Stimulated activated CD8-positive, alpha-beta memory T cell treated with anti-CD3 and anti-CD28 coated beads, Interleukin-15, amount 100 ng/mL, for 48 hours (primary cell): Measurements from ENCODE around the gene GATAD2B.
"Not testable (repeated sequence)": the region's sequence is repeated elsewhere in the genome, so short reads cannot be mapped to it uniquely, and the experiment has no call there.

Source experiments
- DNase-seq, 2 donors: peaks; one replicate each; pipeline ENCODE4 v3.0.0-alpha.2; 2020; ENCODE audit warnings: low read depth in 2 of 2

GATAD2B gene

GRCh38 chr1:153888533-153888932 lies 34.2 kb downstream of the GATAD2B start:
- DNase-seq: no peak

- DNase-seq: no peak
These were observed 36.6 kb downstream of the GATAD2B start for GRCh38 chr1:153886127-153886526.

GRCh38 chr1:153883223-153883622 lies 39.5 kb downstream of the GATAD2B start:
- no peak for DNase-seq

GRCh38 chr1:153882296-153882912 lies 40.4 kb downstream of the GATAD2B start:
- DNase-seq: no peak

- DNase-seq: no peak
These were observed 41.0 kb downstream of the GATAD2B start for GRCh38 chr1:153881751-153882150.

- DNase-seq: no peak
These were observed 41.8 kb downstream of the GATAD2B start for GRCh38 chr1:153880962-153881361.

GRCh38 chr1:153880024-153880423 lies 42.7 kb downstream of the GATAD2B start:
- no peak for DNase-seq

- no peak for DNase-seq
These were observed 45.7 kb downstream of the GATAD2B start for GRCh38 chr1:153877112-153877511.

- no peak for DNase-seq
These were observed 49.8 kb downstream of the GATAD2B start for GRCh38 chr1:153872934-153873333.

GRCh38 chr1:153872331-153872730 lies 50.4 kb downstream of the GATAD2B start:
- no peak for DNase-seq

GRCh38 chr1:153869486-153869885 lies 53.3 kb downstream of the GATAD2B start:
- DNase-seq: no peak

- no peak for DNase-seq
These were observed 56.5 kb downstream of the GATAD2B start for GRCh38 chr1:153866045-153866850.

GRCh38 chr1:153860285-153860684 lies 62.5 kb downstream of the GATAD2B start:
- no peak for DNase-seq

GRCh38 chr1:153857505-153857904 lies 65.3 kb downstream of the GATAD2B start:
- no peak for DNase-seq

- DNase-seq: no peak
These were observed 66.0 kb downstream of the GATAD2B start for GRCh38 chr1:153856763-153857162.

- DNase-seq: no peak
These were observed 70.6 kb downstream of the GATAD2B start for GRCh38 chr1:153852170-153852569.

- no peak for DNase-seq
These were observed 73.1 kb downstream of the GATAD2B start for GRCh38 chr1:153849487-153850185.

- no peak for DNase-seq
These were observed 74.0 kb downstream of the GATAD2B start for GRCh38 chr1:153848805-153849204.

GRCh38 chr1:153845158-153845557 lies 77.6 kb downstream of the GATAD2B start:
- no peak for DNase-seq

GRCh38 chr1:153844349-153844748 lies 78.4 kb downstream of the GATAD2B start:
- DNase-seq: not testable (repeated sequence)

GRCh38 chr1:153842006-153842471 lies 80.7 kb downstream of the GATAD2B start:
- no peak for DNase-seq

GRCh38 chr1:153841463-153841994 lies 81.2 kb downstream of the GATAD2B start:
- DNase-seq: no peak
